ENCODE measurements around the gene NDE1. TPM values are rescaled to one million over a fixed set of nuclear protein-coding genes. Genes with fewer than 3 reads are reported as not detected.

NDE1 gene
- total and polyA plus RNA-seq, 2 of the 8 experiments (the other 6 are each of a cell fraction or from before 2014, with no cell fraction given) = 13.3 to 41.3 TPM

- H4K5ac ChIP-seq (ENCODE audit: insufficient read length, low read depth, low read length) = no peak overlapping the region
- FAIRE-seq (no peak), DNase-seq (ENCODE audit: low read depth in 1 of 2, low spot score in 2 of 2) (no peak)
- H2BK120ac ChIP-seq (replicated peaks; ENCODE audit: low read depth, low read length) = no peak overlapping the region
- H3K9me3 ChIP-seq (ENCODE audit: insufficient read depth in 2 of 2, low read depth in 1 of 2, low read length in 1 of 2) = no peaks in the 10 kb centered on the region
- no peaks in the 10 kb centered on the region for H4K20me1 ChIP-seq (replicated peaks in 1 of 2; ENCODE audit: control insufficient read depth in 1 of 2, insufficient read depth in 2 of 2, low read length in 2 of 2)
- H2BK20ac ChIP-seq (ENCODE audit: low read length) = no peak overlapping the region
- H3K14ac ChIP-seq (ENCODE audit: insufficient read length) = no peak overlapping the region
- no peaks in the 10 kb centered on the region for H3K23me2 ChIP-seq (ENCODE audit: low read depth, low read length)
- H3K4me2 ChIP-seq (ENCODE audit: insufficient read depth in 1 of 2, low read depth in 2 of 2, low read length in 2 of 2) = no peak overlapping the region
- no peak overlapping the region for H2AK5ac ChIP-seq (ENCODE audit: low read depth, low read length)
- H2BK15ac ChIP-seq (ENCODE audit: low read length) = no peak overlapping the region
- H3K4me3 ChIP-seq (ENCODE audit: extremely low read depth in 1 of 4, insufficient read depth in 2 of 4, low read depth in 3 of 4, low read length in 4 of 4) = no peak overlapping the region
- H3K36me3 ChIP-seq (ENCODE audit: control insufficient read depth in 2 of 4, insufficient read depth in 4 of 4, low read length in 3 of 4) = no peaks in the 10 kb centered on the region
- no peak overlapping the region for H2BK5ac ChIP-seq (ENCODE audit: low read depth, low read length)
- H3K27me3 ChIP-seq (replicated peaks in 1 of 4; ENCODE audit: control insufficient read depth in 3 of 4, extremely low read depth in 1 of 4, insufficient read depth in 3 of 4, low read length in 3 of 4) = peaks cover 0 to 6% (median 0%) of the 10 kb centered on the region in 4 experiments; a peak in 2 of 7 replicates
- H3K4me1 ChIP-seq (replicated peaks in 1 of 4; ENCODE audit: control insufficient read depth in 3 of 4, insufficient read depth in 4 of 4, low read length in 3 of 4) = no peaks in the 10 kb centered on the region
- TF ChIP-seq SP1 (IDR thresholded peaks at IDR 0.05; ENCODE audit: low read depth, low read length) (peak; percentile 83), SAP30 (IDR thresholded peaks at IDR 0.05; ENCODE audit: insufficient read depth, insufficient replicate concordance, low read length) (no peak)
- no peak overlapping the region for H3K9ac ChIP-seq (replicated peaks in 1 of 4; ENCODE audit: extremely low read depth in 1 of 4, low read depth in 3 of 4, low read length in 3 of 4)
- H2AFZ ChIP-seq (ENCODE audit: low read length) = peak overlapping the region; percentile 23; the same call in 1 of the 2 replicates
- no peak overlapping the region for H3K56ac ChIP-seq (replicated peaks; ENCODE audit: insufficient read length, low read depth, low read length)
- ChIA-PET POLR2A (ENCODE audit: partially characterized antibody) (interaction anchor here (0.6 to 0.9 kb wide), 2 partner anchors 100 to 1138 kb away, joined by 3 read pairs; no protein-coding TSS in a partner anchor), CTCF (ENCODE audit: partially characterized antibody) (interaction anchor here (1.0 to 1.6 kb wide), 7 partner anchors 9 to 61 kb away, joined by 3 to 7 read pairs (median 4); no protein-coding TSS in a partner anchor)
- H3K23ac ChIP-seq (ENCODE audit: insufficient read length) = no peak overlapping the region
- H3K4ac ChIP-seq (replicated peaks; ENCODE audit: insufficient read length, low read depth, low read length) = no peak overlapping the region
- no peak overlapping the region for H3K18ac ChIP-seq (ENCODE audit: extremely low read depth, low read length)
- H4K91ac ChIP-seq (replicated peaks; ENCODE audit: insufficient read length, low read length) = no peak overlapping the region
- no peaks in the 10 kb centered on the region for H3K79me2 ChIP-seq (ENCODE audit: control insufficient read depth in 1 of 2, insufficient read depth in 2 of 2, low read length in 2 of 2)
- H2BK12ac ChIP-seq (ENCODE audit: low read depth, low read length) = no peak overlapping the region
- no peak overlapping the region for H4K8ac ChIP-seq (ENCODE audit: extremely low read depth, insufficient read depth, low read length)
- no peak overlapping the region for H3K27ac ChIP-seq (ENCODE audit: low read depth, low read length)
- H3K79me1 ChIP-seq (ENCODE audit: low read depth, low read length) = no peaks in the 10 kb centered on the region
Observed at GRCh38 chr16:15775209-15775608, 125.2 kb downstream of the NDE1 start.

Data from H1 (cell line).